Stimulated activated naive B cell treated with anti-CD40 and anti-IgM and Interleukin-4, amounts not matched to agents 10 μg/mL and 1 μg/mL and 100 μg/mL, for 72 hours (primary cell): ENCODE data around the gene DNAH10.

ENCODE experiments used
- ATAC-seq, 2 donors: fragments of 150-1000 bp; cut with Tn5 transposase; replicated peaks; 2 replicates each; pipeline ENCODE4 v1.10.0; 2021; ENCODE audit warnings: moderate library complexity in 1 of 2
- DNase-seq: peaks from one replicate; pipeline ENCODE4 v3.0.0; 2021
- H3K27ac Mint-ChIP-seq: one replicate; pipeline ENCODE4 v1.8.0; 2022; ENCODE audit warnings: mild to moderate bottlenecking, mixed read lengths
- H3K27me3 Mint-ChIP-seq, 2 donors: one replicate each; pipeline ENCODE4 v1.8.0; 2022; ENCODE audit warnings: mixed read lengths in 2 of 2
- H3K36me3 Mint-ChIP-seq, 2 donors: one replicate each; pipeline ENCODE4 v1.8.0; 2022; ENCODE audit warnings: mixed read lengths in 2 of 2, mild to moderate bottlenecking in 1 of 2
- H3K4me1 Mint-ChIP-seq, 2 donors: one replicate each; pipeline ENCODE4 v1.8.0; 2022; ENCODE audit warnings: mixed read lengths in 2 of 2, mild to moderate bottlenecking in 1 of 2
- H3K4me3 Mint-ChIP-seq, 2 donors: one replicate each; pipeline ENCODE4 v1.8.0; 2022; ENCODE audit warnings: mild to moderate bottlenecking in 2 of 2, mixed read lengths in 2 of 2, moderate library complexity in 1 of 2
- H3K9me3 Mint-ChIP-seq, 2 donors: one replicate each; pipeline ENCODE4 v1.8.0; 2022; ENCODE audit warnings: mixed read lengths in 2 of 2, mild to moderate bottlenecking in 1 of 2

The DNAH10 gene

GRCh38 chr12:123828120-123828519 is 66.0 kb downstream of the DNAH10 start:
- DNase-seq (no peak), ATAC-seq (no peak)
- no peak overlapping the region for H3K4me3 Mint-ChIP-seq
- no peak overlapping the region for H3K27ac Mint-ChIP-seq
- peaks cover 0 to 4% of the 10 kb centered on the region in 2 donors for H3K27me3 Mint-ChIP-seq
- H3K9me3 Mint-ChIP-seq = no peaks in the 10 kb centered on the region
- no peaks in the 10 kb centered on the region for H3K36me3 Mint-ChIP-seq
- H3K4me1 Mint-ChIP-seq = no peaks in the 10 kb centered on the region

GRCh38 chr12:123828854-123829547 is 66.9 kb downstream of the DNAH10 start:
- Mint-ChIP-seq H3K36me3 (peaks cover 3 to 6% of the 10 kb centered on the region in 2 donors), H3K4me3 (no peak overlapping the region), H3K27me3 (peaks cover 0 to 4% of the 10 kb centered on the region in 2 donors), H3K9me3 (peaks cover 6% of the 10 kb centered on the region in 2 donors), H3K4me1 (no peaks in the 10 kb centered on the region), H3K27ac (no peak overlapping the region)
- DNase-seq (no peak), ATAC-seq (no peak)

- no peak overlapping the region for H3K27ac Mint-ChIP-seq
- DNase-seq = no peak
- H3K27me3 Mint-ChIP-seq = peaks cover 0 to 4% of the 10 kb centered on the region in 2 donors
- no peak for ATAC-seq
- H3K9me3 Mint-ChIP-seq = peaks cover 9 to 10% of the 10 kb centered on the region in 2 donors
- H3K4me1 Mint-ChIP-seq = no peaks in the 10 kb centered on the region
- H3K4me3 Mint-ChIP-seq = no peak overlapping the region
- H3K36me3 Mint-ChIP-seq = peaks cover 4 to 8% of the 10 kb centered on the region in 2 donors
Measured at GRCh38 chr12:123829561-123829960, 67.5 kb downstream of the DNAH10 start.

GRCh38 chr12:123830675-123831074 is 68.6 kb downstream of the DNAH10 start:
- Mint-ChIP-seq H3K4me1 (no peaks in the 10 kb centered on the region), H3K27ac (no peak overlapping the region), H3K36me3 (peaks cover 11 to 16% of the 10 kb centered on the region in 2 donors), H3K27me3 (peaks cover 0 to 4% of the 10 kb centered on the region in 2 donors), H3K4me3 (no peak overlapping the region), H3K9me3 (peaks cover 16 to 18% of the 10 kb centered on the region in 2 donors)
- DNase-seq = no peak
- ATAC-seq = no peak

- peaks cover 16 to 18% of the 10 kb centered on the region in 2 donors for H3K9me3 Mint-ChIP-seq
- peaks cover 0 to 4% of the 10 kb centered on the region in 2 donors for H3K27me3 Mint-ChIP-seq
- no peak overlapping the region for H3K27ac Mint-ChIP-seq
- no peaks in the 10 kb centered on the region for H3K4me1 Mint-ChIP-seq
- no peak overlapping the region for H3K4me3 Mint-ChIP-seq
- H3K36me3 Mint-ChIP-seq = peaks cover 11 to 16% of the 10 kb centered on the region in 2 donors
- DNase-seq (no peak), ATAC-seq (no peak)
Measured at GRCh38 chr12:123832052-123832451, 70.0 kb downstream of the DNAH10 start.

- H3K27ac Mint-ChIP-seq = no peak overlapping the region
- DNase-seq (no peak), ATAC-seq (no peak)
- peaks cover 11 to 16% of the 10 kb centered on the region in 2 donors for H3K36me3 Mint-ChIP-seq
- H3K4me3 Mint-ChIP-seq = no peak overlapping the region
- H3K4me1 Mint-ChIP-seq = no peaks in the 10 kb centered on the region
- peaks cover 16 to 18% of the 10 kb centered on the region in 2 donors for H3K9me3 Mint-ChIP-seq
- no peaks in the 10 kb centered on the region for H3K27me3 Mint-ChIP-seq
Measured at GRCh38 chr12:123833830-123834229, 71.7 kb downstream of the DNAH10 start.

- ATAC-seq = no peak
- Mint-ChIP-seq H3K27me3 (no peaks in the 10 kb centered on the region), H3K36me3 (peaks cover 11 to 16% of the 10 kb centered on the region in 2 donors), H3K4me3 (no peak overlapping the region), H3K9me3 (peaks cover 16 to 18% of the 10 kb centered on the region in 2 donors), H3K27ac (no peak overlapping the region), H3K4me1 (no peaks in the 10 kb centered on the region)
- no peak for DNase-seq
Measured at GRCh38 chr12:123834845-123835244, 72.7 kb downstream of the DNAH10 start.

- Mint-ChIP-seq H3K9me3 (peaks cover 16 to 18% of the 10 kb centered on the region in 2 donors), H3K27me3 (no peaks in the 10 kb centered on the region), H3K27ac (no peak overlapping the region), H3K4me3 (no peak overlapping the region), H3K4me1 (no peaks in the 10 kb centered on the region), H3K36me3 (peaks cover 11 to 16% of the 10 kb centered on the region in 2 donors)
- ATAC-seq (no peak), DNase-seq (no peak)
Measured at GRCh38 chr12:123836292-123836691, 74.2 kb downstream of the DNAH10 start.

GRCh38 chr12:123839826-123840225 is 77.7 kb downstream of the DNAH10 start:
- ATAC-seq = no peak

GRCh38 chr12:123840765-123841425 is 78.8 kb downstream of the DNAH10 start:
- no peaks in the 10 kb centered on the region for H3K36me3 Mint-ChIP-seq
- peaks cover 0 to 3% of the 10 kb centered on the region in 2 donors for H3K4me1 Mint-ChIP-seq
- no peaks in the 10 kb centered on the region for H3K27me3 Mint-ChIP-seq
- H3K4me3 Mint-ChIP-seq = no peak overlapping the region
- no peak overlapping the region for H3K27ac Mint-ChIP-seq
- no peaks in the 10 kb centered on the region for H3K9me3 Mint-ChIP-seq
- ATAC-seq (no peak), DNase-seq (no peak)

More at GRCh38 chr12:123839826-123840225, 77.7 kb downstream of the DNAH10 start:
- H3K27me3 Mint-ChIP-seq = no peaks in the 10 kb centered on the region
- H3K4me1 Mint-ChIP-seq = peaks cover 0 to 3% of the 10 kb centered on the region in 2 donors
- H3K36me3 Mint-ChIP-seq = peaks cover 4 to 5% of the 10 kb centered on the region in 2 donors
- H3K4me3 Mint-ChIP-seq = no peak overlapping the region
- DNase-seq = no peak
- H3K27ac Mint-ChIP-seq = no peak overlapping the region
- peaks cover 5% of the 10 kb centered on the region in 2 donors for H3K9me3 Mint-ChIP-seq

- DNase-seq (no peak), ATAC-seq (no peak)
- Mint-ChIP-seq H3K4me3 (no peak overlapping the region), H3K27me3 (no peaks in the 10 kb centered on the region), H3K9me3 (peaks cover 0 to 1% of the 10 kb centered on the region in 2 donors), H3K4me1 (peaks cover 0 to 3% of the 10 kb centered on the region in 2 donors), H3K27ac (no peak overlapping the region), H3K36me3 (no peaks in the 10 kb centered on the region)
Measured at GRCh38 chr12:123843912-123844748, 82.0 kb downstream of the DNAH10 start.

GRCh38 chr12:123845881-123846280 is 83.8 kb downstream of the DNAH10 start:
- Mint-ChIP-seq H3K9me3 (peaks cover 0 to 1% of the 10 kb centered on the region in 2 donors), H3K27ac (no peak overlapping the region), H3K4me1 (peaks cover 0 to 3% of the 10 kb centered on the region in 2 donors), H3K4me3 (no peak overlapping the region), H3K36me3 (no peaks in the 10 kb centered on the region), H3K27me3 (no peaks in the 10 kb centered on the region)
- no peak for ATAC-seq
- no peak for DNase-seq

GRCh38 chr12:123846340-123846739 is 84.2 kb downstream of the DNAH10 start:
- H3K27ac Mint-ChIP-seq = no peak overlapping the region
- peaks cover 0 to 1% of the 10 kb centered on the region in 2 donors for H3K9me3 Mint-ChIP-seq
- H3K27me3 Mint-ChIP-seq = no peaks in the 10 kb centered on the region
- H3K36me3 Mint-ChIP-seq = no peaks in the 10 kb centered on the region
- H3K4me1 Mint-ChIP-seq = peaks cover 0 to 3% of the 10 kb centered on the region in 2 donors
- ATAC-seq (no peak), DNase-seq (no peak)
- H3K4me3 Mint-ChIP-seq = no peak overlapping the region

GRCh38 chr12:123847019-123847418 is 84.9 kb downstream of the DNAH10 start:
- DNase-seq (no peak), ATAC-seq (no peak)
- Mint-ChIP-seq H3K4me1 (peaks cover 0 to 3% of the 10 kb centered on the region in 2 donors), H3K9me3 (peaks cover 0 to 1% of the 10 kb centered on the region in 2 donors), H3K4me3 (no peak overlapping the region), H3K27ac (no peak overlapping the region), H3K27me3 (no peaks in the 10 kb centered on the region), H3K36me3 (no peaks in the 10 kb centered on the region)
